WERI-Rb-1 (cell line): Measurements from ENCODE around the gene MAN1A2.
"Not testable (repeated sequence)": the region's sequence is repeated elsewhere in the genome, so short reads cannot be mapped to it uniquely, and the experiment has no call there.

Experiments
- DNase-seq: peaks from one replicate; pipeline ENCODE4 v3.0.0-alpha.2; 2020
- H3K27ac ChIP-seq: fragments of 250-450 bp; sonication (Bioruptor Pico); 2 replicates; pipeline ENCODE4 v1.5.1; 2020; ENCODE audit warnings: mild to moderate bottlenecking, moderate library complexity
- H3K27me3 ChIP-seq: fragments of 250-450 bp; sonication (Bioruptor Pico); 2 replicates; pipeline ENCODE4 v1.5.1; 2021; ENCODE audit warnings: mild to moderate bottlenecking, low read depth, moderate library complexity; ENCODE audit not compliant: insufficient read depth, severe bottlenecking
- H3K36me3 ChIP-seq: fragments of 250-450 bp; sonication (Bioruptor Pico); 2 replicates; pipeline ENCODE4 v1.5.1; 2020; ENCODE audit warnings: mild to moderate bottlenecking, moderate library complexity
- H3K4me3 ChIP-seq: 2 replicates; pipeline ENCODE4 v1.5.1; 2011; ENCODE audit warnings: low read depth, mild to moderate bottlenecking, control low read depth, low read length
- H3K9me3 ChIP-seq: fragments of 250-450 bp; sonication (Bioruptor Pico); 2 replicates; pipeline ENCODE4 v1.5.1; 2021; ENCODE audit warnings: mild to moderate bottlenecking, moderate library complexity; ENCODE audit not compliant: severe bottlenecking
- TF ChIP-seq, protein P1 (sequence below): IDR thresholded peaks from 2 replicates; pipeline ENCODE4 v1.5.1; 2011; ENCODE audit warnings: low read depth, mild to moderate bottlenecking, control low read depth, inconsistent platforms, low read length

Gene MAN1A2

DNA sequence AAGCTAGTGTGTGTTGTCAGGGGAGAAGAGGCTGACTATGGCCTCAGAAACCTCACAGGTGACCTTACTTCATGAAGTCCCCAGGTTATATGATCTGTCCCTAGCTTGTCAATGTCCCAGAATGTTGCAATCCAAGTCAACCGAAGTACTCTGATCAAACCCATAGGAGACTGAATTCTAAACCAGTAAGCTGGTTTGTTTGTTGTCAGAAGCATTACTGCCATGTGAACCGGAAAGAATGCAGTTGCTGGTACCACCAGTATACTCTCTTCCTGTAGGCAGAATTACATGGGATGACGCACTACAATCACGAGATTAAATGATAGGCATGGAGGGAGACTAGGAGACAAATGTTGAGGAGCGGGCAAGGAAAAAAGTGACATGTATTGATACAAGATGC, 26.1 kb upstream of the MAN1A2 start:
- TF ChIP-seq, protein P1, sequence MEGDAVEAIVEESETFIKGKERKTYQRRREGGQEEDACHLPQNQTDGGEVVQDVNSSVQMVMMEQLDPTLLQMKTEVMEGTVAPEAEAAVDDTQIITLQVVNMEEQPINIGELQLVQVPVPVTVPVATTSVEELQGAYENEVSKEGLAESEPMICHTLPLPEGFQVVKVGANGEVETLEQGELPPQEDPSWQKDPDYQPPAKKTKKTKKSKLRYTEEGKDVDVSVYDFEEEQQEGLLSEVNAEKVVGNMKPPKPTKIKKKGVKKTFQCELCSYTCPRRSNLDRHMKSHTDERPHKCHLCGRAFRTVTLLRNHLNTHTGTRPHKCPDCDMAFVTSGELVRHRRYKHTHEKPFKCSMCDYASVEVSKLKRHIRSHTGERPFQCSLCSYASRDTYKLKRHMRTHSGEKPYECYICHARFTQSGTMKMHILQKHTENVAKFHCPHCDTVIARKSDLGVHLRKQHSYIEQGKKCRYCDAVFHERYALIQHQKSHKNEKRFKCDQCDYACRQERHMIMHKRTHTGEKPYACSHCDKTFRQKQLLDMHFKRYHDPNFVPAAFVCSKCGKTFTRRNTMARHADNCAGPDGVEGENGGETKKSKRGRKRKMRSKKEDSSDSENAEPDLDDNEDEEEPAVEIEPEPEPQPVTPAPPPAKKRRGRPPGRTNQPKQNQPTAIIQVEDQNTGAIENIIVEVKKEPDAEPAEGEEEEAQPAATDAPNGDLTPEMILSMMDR = no peak
- Histone ChIP-seq H3K36me3 (no peaks in the 10 kb centered on the region), H3K4me3 (no peak overlapping the region), H3K9me3 (no peaks in the 10 kb centered on the region), H3K27me3 (no peaks in the 10 kb centered on the region), H3K27ac (no peak overlapping the region)
- no peak for DNase-seq

DNA sequence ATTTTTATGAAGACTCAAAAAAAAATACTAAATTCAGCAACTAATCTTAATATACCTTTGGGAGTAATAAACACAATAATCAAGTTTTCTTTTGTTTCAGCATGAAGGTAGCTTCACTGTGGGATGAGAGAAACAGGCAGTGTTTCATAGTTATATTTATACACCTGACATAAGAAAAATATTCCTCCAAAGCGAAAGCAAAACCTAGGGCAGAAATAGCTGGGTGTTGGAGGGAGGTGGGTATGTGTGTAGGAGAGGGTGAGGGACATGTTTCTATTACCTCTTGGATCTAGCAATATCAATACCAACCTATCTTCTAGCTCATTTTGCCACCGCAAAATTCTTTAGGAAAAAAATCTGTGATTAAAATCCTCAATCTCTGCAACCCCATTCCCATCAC, 24.9 kb upstream of the MAN1A2 start:
- Histone ChIP-seq H3K36me3 (no peaks in the 10 kb centered on the region), H3K27me3 (no peaks in the 10 kb centered on the region), H3K9me3 (no peaks in the 10 kb centered on the region), H3K27ac (no peak overlapping the region; the same call in 1 of the 2 replicates), H3K4me3 (no peak overlapping the region)
- TF ChIP-seq, protein P1 = no peak
- no peak for DNase-seq

GRCh38 chr1:117346206-117346928, 20.9 kb upstream of the MAN1A2 start:
- no peak for DNase-seq

DNA sequence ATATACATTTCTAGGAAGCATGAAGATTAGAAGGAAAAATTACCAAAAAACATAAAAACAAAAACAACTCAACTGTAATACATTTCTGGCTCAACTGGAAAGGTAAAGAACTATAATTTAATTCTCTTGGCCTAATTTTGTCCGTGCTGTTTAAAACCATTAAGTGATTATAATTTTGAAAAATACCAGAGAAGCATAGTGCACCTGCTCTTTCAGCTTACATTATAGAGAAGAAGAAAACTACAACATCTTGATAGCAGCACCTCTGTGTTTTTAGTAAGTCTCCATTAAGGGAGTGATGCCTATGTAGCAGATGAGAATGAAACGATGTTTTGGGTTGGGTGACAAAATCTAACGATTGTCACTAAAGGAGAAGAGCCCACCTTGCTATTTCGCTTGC, 19.3 kb upstream of the MAN1A2 start:
- H3K27ac ChIP-seq = no peak overlapping the region
- H3K4me3 ChIP-seq = no peak overlapping the region
- no peaks in the 10 kb centered on the region for H3K9me3 ChIP-seq
- no peaks in the 10 kb centered on the region for H3K36me3 ChIP-seq
- no peaks in the 10 kb centered on the region for H3K27me3 ChIP-seq
- TF ChIP-seq, protein P1 = no peak
- no peak for DNase-seq

More at GRCh38 chr1:117346206-117346928, 20.9 kb upstream of the MAN1A2 start:
- Histone ChIP-seq H3K4me3 (no peak overlapping the region), H3K36me3 (no peaks in the 10 kb centered on the region), H3K27ac (no peak overlapping the region), H3K27me3 (no peaks in the 10 kb centered on the region), H3K9me3 (no peaks in the 10 kb centered on the region)
- TF ChIP-seq, protein P1 = no peak

- not testable (repeated sequence) for H3K36me3 ChIP-seq, H3K27ac ChIP-seq, H3K4me3 ChIP-seq, DNase-seq, H3K27me3 ChIP-seq, H3K9me3 ChIP-seq
Measured at GRCh38 chr1:117352695-117353094, 14.6 kb upstream of the MAN1A2 start.

GRCh38 chr1:117357833-117358603, 9.2 kb upstream of the MAN1A2 start:
- H3K36me3 ChIP-seq, H3K27ac ChIP-seq, DNase-seq, H3K27me3 ChIP-seq, H3K4me3 ChIP-seq, H3K9me3 ChIP-seq: not testable (repeated sequence)

GRCh38 chr1:117358604-117358887, 8.7 kb upstream of the MAN1A2 start:
- H3K27ac ChIP-seq, H3K9me3 ChIP-seq, H3K4me3 ChIP-seq, H3K36me3 ChIP-seq, DNase-seq, H3K27me3 ChIP-seq: not testable (repeated sequence)
